Panc1 (cell line): ENCODE data around the gene POLD2. TPM values are rescaled to one million over a fixed set of nuclear protein-coding genes. Genes with fewer than 3 reads are reported as not detected.

Experiments
- ATAC-seq: fragments of 200-7000 bp; cut with Tn5 transposase; 2 replicates; pipeline ENCODE4 v1.9.1; 2020; ENCODE audit warnings: mild to moderate bottlenecking, moderate library complexity
- BruUV-seq: library from RNA; stranded (reverse); fragments of 400-500 nt; replicated peaks from 2 replicates; lab custom pipeline; 2021; lab: Mats Ljungman, UMichigan
- CTCF ChIA-PET: fragments of 300-600 bp; sonication (Branson Sonifier 250); formaldehyde crosslinking; loops from one replicate; lab custom pipeline; 2022; ENCODE audit warnings: antibody characterized with exemption; lab: Charles Lee
- POLR2A ChIA-PET: fragments of 300-600 bp; sonication (Branson Sonifier 250); formaldehyde crosslinking; loops from one replicate; lab custom pipeline; 2022; ENCODE audit warnings: antibody characterized with exemption; lab: Charles Lee
- DNase-seq: peaks from one replicate; pipeline ENCODE4 v3.0.0-alpha.2; 2010; ENCODE audit warnings: low read depth, low spot score
- H3K27ac ChIP-seq: 2 replicates; pipeline ENCODE4 v1.5.1; 2011; ENCODE audit warnings: mild to moderate bottlenecking, low read length, inconsistent platforms
- H3K27me3 ChIP-seq: fragments of 200-500 bp; sonication (Bioruptor generic); 2 replicates; pipeline ENCODE4 v1.6.0; 2014; ENCODE audit warnings: low read length, inconsistent platforms; ENCODE audit not compliant: control insufficient read depth, insufficient read depth
- H3K36me3 ChIP-seq: fragments of 200-500 bp; sonication (Bioruptor generic); 2 replicates; pipeline ENCODE4 v1.5.1; 2014; ENCODE audit warnings: inconsistent platforms, mild to moderate bottlenecking, low read length, moderate library complexity; ENCODE audit not compliant: control insufficient read depth, insufficient read depth
- H3K4me1 ChIP-seq: 2 replicates; pipeline ENCODE4 v1.5.1; 2011; ENCODE audit warnings: inconsistent platforms, mild to moderate bottlenecking, low read length, moderate library complexity; ENCODE audit not compliant: control insufficient read depth, insufficient read depth
- H3K4me3 ChIP-seq, 2 experiments: 2 replicates each; pipeline ENCODE4 v1.5.1; 2011 to 2012; ENCODE audit warnings: low read depth in 2 of 2, low read length in 2 of 2, mild to moderate bottlenecking in 2 of 2, inconsistent platforms in 1 of 2, moderate library complexity in 1 of 2
- H3K9me3 ChIP-seq: fragments of 200-500 bp; sonication (Bioruptor generic); 2 replicates; pipeline ENCODE4 v1.5.1; 2014; ENCODE audit warnings: low read depth, mild to moderate bottlenecking, inconsistent platforms, low read length, moderate library complexity; ENCODE audit not compliant: control insufficient read depth, insufficient read depth
- CTCF ChIP-seq: fragments of 450-650 bp; IDR thresholded peaks from 2 replicates; pipeline ENCODE4 v1.5.1; 2017; ENCODE audit warnings: mild to moderate bottlenecking
- POLR2AphosphoS5 ChIP-seq: IDR thresholded peaks from 2 replicates; pipeline ENCODE4 v1.6.1; 2012; ENCODE audit warnings: mild to moderate bottlenecking, low read depth, low read length, moderate library complexity
- REST ChIP-seq, 2 experiments: IDR thresholded peaks; 2 replicates each; pipeline ENCODE4 v1.6.1; 2011 to 2012; ENCODE audit warnings: low read depth in 2 of 2, control low read depth in 1 of 2, low read length in 1 of 2, mild to moderate bottlenecking in 1 of 2, moderate library complexity in 1 of 2; ENCODE audit not compliant: insufficient read depth in 1 of 2
- SIN3A ChIP-seq: IDR thresholded peaks from 2 replicates; pipeline ENCODE4 v1.6.1; 2012; ENCODE audit warnings: low read depth, mild to moderate bottlenecking, low read length, moderate library complexity, borderline replicate concordance; ENCODE audit not compliant: insufficient read depth
- TCF7L2 ChIP-seq: IDR thresholded peaks from 2 replicates; pipeline ENCODE4 v1.6.1; 2011; ENCODE audit warnings: mild to moderate bottlenecking, low read depth, low read length, inconsistent platforms
- in situ Hi-C: cut with HindIII; loops from 2 replicates; pipeline ENCODE4 v1.10.0; 2016; ENCODE audit warnings: low sequenced_read_pairs, low pct_unique_long_range_greater_than_20kb
- intact Hi-C: fragments of 100-400 bp; cut with micrococcal nuclease; formaldehyde crosslinking; loops from one replicate; pipeline ENCODE4 v1.10.0; 2022; ENCODE audit not compliant: unreplicated experiment
- total RNA-seq: library from RNA; stranded (reverse); gene quantifications from one replicate; pipeline ENCODE4 v1.2.1, GENCODE V29; 2021; ENCODE audit not compliant: unreplicated experiment

The POLD2 gene
- total RNA-seq, 1 experiment from 2014 or later, result 195 TPM

GRCh38 chr7:44072364-44073231 is 50.8 kb downstream of the POLD2 start:
- intact Hi-C loops (loop anchor here (5.0 kb wide), 1 partner anchor 125 kb away; no protein-coding TSS in a partner anchor), in situ Hi-C loops (no loop called here)
- ChIA-PET CTCF (interaction anchor here (0.6 kb wide), 1 partner anchor 33 kb away, joined by 7 read pairs; no protein-coding TSS in a partner anchor), POLR2A (no interaction called here)
- ATAC-seq (peak; percentile 70), DNase-seq (no peak)
- Histone ChIP-seq H3K4me3 (no peak overlapping the region), H3K27ac (no peak overlapping the region), H3K27me3 (no peaks in the 10 kb centered on the region), H3K36me3 (no peaks in the 10 kb centered on the region), H3K9me3 (no peaks in the 10 kb centered on the region), H3K4me1 (peaks cover 4% of the 10 kb centered on the region; the same call in 1 of the 2 replicates)
- TF ChIP-seq CTCF (peak; percentile 86; the same call in 1 of the 2 replicates), POLR2AphosphoS5 (0 out of 2 replicates have a peak, but pooled peaks have one; percentile 34), TCF7L2 (peak; percentile 32; the same call in 1 of the 2 replicates), SIN3A (no peak), REST (IDR thresholded peaks at IDR 0.05; ENCODE audit: insufficient read depth in 1 of 2, low read depth in 2 of 2, low read length in 1 of 2) (no peak)
- no TSS peak for BruUV-seq

GRCh38 chr7:44071726-44072363 is 51.5 kb downstream of the POLD2 start:
- Histone ChIP-seq H3K9me3 (no peaks in the 10 kb centered on the region), H3K36me3 (no peaks in the 10 kb centered on the region), H3K4me1 (peaks cover 4% of the 10 kb centered on the region; the same call in 1 of the 2 replicates), H3K27me3 (no peaks in the 10 kb centered on the region), H3K27ac (no peak overlapping the region), H3K4me3 (no peak overlapping the region)
- ChIA-PET CTCF (interaction anchor here (0.6 kb wide), 1 partner anchor 33 kb away, joined by 7 read pairs; no protein-coding TSS in a partner anchor), POLR2A (no interaction called here)
- intact Hi-C loops (loop anchor here (5.0 kb wide), 1 partner anchor 125 kb away; no protein-coding TSS in a partner anchor), in situ Hi-C loops (no loop called here)
- BruUV-seq, result no TSS peak
- no peak for ATAC-seq
- no peak for TF ChIP-seq REST (IDR thresholded peaks at IDR 0.05; ENCODE audit: insufficient read depth in 1 of 2, low read depth in 2 of 2, low read length in 1 of 2)
- TF ChIP-seq POLR2AphosphoS5, result no peak
- no peak for TF ChIP-seq SIN3A
- no peak for TF ChIP-seq TCF7L2
- TF ChIP-seq CTCF, result no peak
- no peak for DNase-seq
